HG03439 (cell line): ENCODE measurements around the gene BICC1.

ENCODE experiments used
- ATAC-seq: cut with Tn5 transposase; IDR thresholded peaks from one replicate; pipeline ENCODE4 v1.9.1; 2021; ENCODE audit warnings: mild to moderate bottlenecking, moderate library complexity; ENCODE audit not compliant: unreplicated experiment

BICC1 gene

GRCh38 chr10:58512491-58513187 lies at the start of gene BICC1:
Gene BICC1, plus strand, starts transcription at chr10:58512872. Its CDS starts 272 bp downstream, at chr10:58513144.
- no peak for ATAC-seq

- ATAC-seq: no peak
These were observed 47.7 kb upstream of the BICC1 start for GRCh38 chr10:58464956-58465355.

- no peak for ATAC-seq
These were observed 47.0 kb upstream of the BICC1 start for GRCh38 chr10:58465629-58466028.

- ATAC-seq: no peak
These were observed 44.6 kb upstream of the BICC1 start for GRCh38 chr10:58467931-58468635.

GRCh38 chr10:58473976-58474375 lies 38.7 kb upstream of the BICC1 start:
- no peak for ATAC-seq

GRCh38 chr10:58475322-58476277 lies 37.1 kb upstream of the BICC1 start:
- no peak for ATAC-seq

- no peak for ATAC-seq
These were observed 35.5 kb upstream of the BICC1 start for GRCh38 chr10:58477122-58477521.

GRCh38 chr10:58477902-58478301 lies 34.8 kb upstream of the BICC1 start:
- ATAC-seq: no peak

- no peak for ATAC-seq
These were observed 33.6 kb upstream of the BICC1 start for GRCh38 chr10:58479045-58479444.

- no peak for ATAC-seq
These were observed 32.4 kb upstream of the BICC1 start for GRCh38 chr10:58480321-58480720.

- no peak for ATAC-seq
These were observed 31.0 kb upstream of the BICC1 start for GRCh38 chr10:58481569-58482109.

- no peak for ATAC-seq
These were observed 25.9 kb upstream of the BICC1 start for GRCh38 chr10:58486821-58487220.

- no peak for ATAC-seq
These were observed 23.8 kb upstream of the BICC1 start for GRCh38 chr10:58488921-58489320.

- no peak for ATAC-seq
These were observed 9.7 kb upstream of the BICC1 start for GRCh38 chr10:58502956-58503355.

GRCh38 chr10:58508316-58508715 lies 4.4 kb upstream of the BICC1 start:
- no peak for ATAC-seq

- no peak for ATAC-seq
These were observed 744 bp upstream of the BICC1 start for GRCh38 chr10:58511765-58512490.

- ATAC-seq: no peak
These were observed 777 bp downstream of the BICC1 start for GRCh38 chr10:58513188-58514110.

GRCh38 chr10:58514111-58514770 lies 1.6 kb downstream of the BICC1 start:
- ATAC-seq: no peak
